ENCODE measurements around the gene GNAQ.
"Not testable (repeated sequence)": the region's sequence is repeated elsewhere in the genome, so short reads cannot be mapped to it uniquely, and the experiment has no call there.

Gene GNAQ

DNA sequence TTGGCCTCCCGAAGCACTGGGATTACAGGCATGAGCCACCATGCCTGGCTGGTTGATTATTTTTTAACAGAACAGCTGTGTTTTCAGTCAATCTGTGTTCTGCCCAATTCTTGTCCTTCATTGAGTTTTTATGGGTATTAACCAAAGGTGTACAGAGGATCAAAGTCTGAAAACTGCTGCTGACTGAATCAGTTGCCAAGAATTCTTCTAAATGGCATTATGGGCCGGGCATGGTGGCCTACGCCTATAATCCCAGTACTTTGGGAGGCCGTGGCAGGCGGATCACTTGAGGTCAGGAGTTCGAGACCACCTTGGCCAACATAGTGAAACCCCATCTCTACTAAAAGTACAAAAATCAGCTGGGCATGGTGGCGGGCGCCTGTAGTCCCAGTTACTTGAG, 150.0 kb downstream of the GNAQ start:
- not testable (repeated sequence) for DNase-seq (ENCODE audit: low read depth in 3 of 3, low spot score in 1 of 3)

DNA sequence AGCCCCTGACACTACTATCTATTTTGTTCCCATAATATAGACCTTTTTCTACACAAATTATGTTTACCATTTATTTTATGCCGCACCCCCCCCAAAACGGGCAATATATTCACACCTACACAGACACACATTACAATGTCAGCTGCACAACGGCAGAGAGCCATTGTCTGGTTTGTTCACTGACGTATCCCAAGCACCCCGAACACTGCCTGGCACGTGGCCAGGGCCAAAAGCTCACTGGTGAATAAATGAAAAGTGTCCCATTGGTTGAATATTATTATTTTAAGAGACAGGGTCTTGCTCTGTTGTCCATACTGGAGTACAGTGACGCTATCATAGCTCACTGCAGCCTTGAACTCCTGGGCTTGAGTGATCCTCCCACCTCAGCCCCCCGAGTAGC, 150.5 kb downstream of the GNAQ start:
- no peak for DNase-seq (ENCODE audit: low read depth in 3 of 3, low spot score in 1 of 3)

DNA sequence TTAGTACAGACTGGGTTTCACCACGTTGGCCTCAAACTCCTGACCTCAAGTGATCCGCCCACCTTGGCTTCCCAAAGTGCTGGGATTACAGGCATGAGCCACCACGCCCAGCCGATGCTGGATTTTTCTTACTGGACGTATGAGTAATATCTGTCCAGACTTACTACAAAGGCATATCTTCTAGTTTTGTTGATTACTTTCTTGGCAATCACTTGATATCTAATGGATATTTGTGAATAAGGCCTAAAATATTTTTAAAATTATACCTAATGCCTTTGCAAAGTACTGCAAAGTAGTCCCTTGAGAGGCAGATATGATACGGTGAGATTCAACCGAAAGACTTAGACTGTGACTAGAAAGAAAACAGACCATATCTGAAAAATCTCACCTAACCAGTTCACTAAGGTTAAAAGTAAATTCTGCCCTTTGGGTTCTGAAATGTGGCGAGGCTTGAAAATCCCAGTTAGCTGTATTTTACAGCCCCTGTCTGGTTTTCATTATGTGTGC, 152.1 kb downstream of the GNAQ start:
- no peak for DNase-seq (ENCODE audit: low read depth in 3 of 3, low spot score in 1 of 3)

DNA sequence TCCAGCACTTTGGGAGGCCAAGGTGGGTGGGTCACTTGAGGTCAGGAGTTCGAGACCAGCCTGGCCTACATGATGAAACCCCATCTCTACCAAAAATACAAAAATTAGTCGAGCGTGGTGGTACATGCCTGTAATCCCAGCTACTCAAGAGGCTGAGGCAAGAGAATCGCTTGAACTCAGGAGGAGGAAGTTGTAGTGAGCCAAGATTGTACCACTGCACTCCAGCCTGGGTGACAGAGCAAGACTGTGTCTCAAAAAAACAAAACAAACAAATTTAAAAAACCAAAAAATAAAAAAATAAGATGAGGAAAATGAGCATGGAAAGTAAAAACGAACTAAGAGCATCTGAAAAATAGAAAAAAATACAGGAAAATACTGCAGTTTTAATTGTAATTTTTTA, 152.8 kb downstream of the GNAQ start:
- DNase-seq (ENCODE audit: low read depth in 3 of 3, low spot score in 1 of 3) = not testable (repeated sequence)

DNA sequence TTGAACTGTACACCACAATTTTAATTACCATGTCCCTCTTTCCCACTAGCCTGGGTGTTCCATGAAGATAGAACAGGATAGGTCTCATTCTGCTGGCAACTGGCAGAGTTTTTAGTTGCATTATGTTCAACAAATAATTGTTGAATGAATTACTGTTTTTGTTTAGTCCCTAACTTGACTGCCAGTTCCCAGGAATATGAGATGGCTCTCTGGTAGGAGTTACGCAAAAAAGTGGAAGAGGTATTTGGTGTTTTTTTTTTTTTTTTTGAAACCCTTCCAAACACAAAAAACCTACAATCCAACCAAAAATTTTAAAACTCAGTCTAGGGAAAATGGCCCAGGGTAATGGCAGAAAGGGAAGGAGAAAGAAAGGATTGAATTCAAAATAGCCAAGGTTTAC, 153.6 kb downstream of the GNAQ start:
- DNase-seq (ENCODE audit: low read depth in 3 of 3, low spot score in 1 of 3) = no peak

DNA sequence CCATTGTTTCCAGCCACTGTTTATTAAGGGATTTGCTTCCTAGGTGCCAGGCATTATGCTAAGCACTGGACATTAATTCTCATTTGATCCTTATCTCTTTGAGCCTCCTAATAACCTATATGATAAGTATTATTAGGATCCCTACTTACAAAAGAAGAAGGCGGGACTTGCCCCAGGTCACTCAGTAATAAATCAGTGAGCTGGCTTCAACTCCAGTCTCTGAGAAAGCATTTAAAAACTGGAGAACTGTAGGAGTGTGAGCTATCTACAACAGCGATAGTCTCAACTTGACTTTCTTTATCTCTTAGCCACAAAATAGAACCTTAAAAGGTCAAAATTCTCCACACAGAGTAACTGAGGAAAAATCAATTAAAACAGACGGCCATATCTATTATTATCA, 155.0 kb downstream of the GNAQ start:
- DNase-seq (ENCODE audit: low read depth in 3 of 3, low spot score in 1 of 3) = no peak

DNA sequence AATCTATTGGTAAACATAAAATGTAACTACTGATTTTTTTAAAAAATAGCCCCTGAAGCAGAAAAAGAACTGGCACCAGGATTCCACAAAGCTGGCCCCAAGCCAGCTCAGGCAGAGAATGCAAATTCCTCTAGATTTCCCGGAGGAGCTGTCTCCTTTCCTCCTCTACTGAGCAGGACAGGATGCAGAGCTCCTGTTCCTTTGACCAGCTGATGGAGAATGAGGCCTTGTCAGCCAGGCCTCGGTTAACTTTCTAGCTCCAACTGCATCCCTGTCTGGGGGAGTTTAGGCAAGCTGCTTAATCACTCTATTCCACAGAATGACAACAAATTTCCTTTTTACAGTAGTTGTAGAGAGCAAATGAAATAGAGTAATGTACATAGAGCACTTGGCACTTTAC, 155.5 kb downstream of the GNAQ start:
- no peak for DNase-seq (ENCODE audit: low read depth in 3 of 3, low spot score in 1 of 3)

DNA sequence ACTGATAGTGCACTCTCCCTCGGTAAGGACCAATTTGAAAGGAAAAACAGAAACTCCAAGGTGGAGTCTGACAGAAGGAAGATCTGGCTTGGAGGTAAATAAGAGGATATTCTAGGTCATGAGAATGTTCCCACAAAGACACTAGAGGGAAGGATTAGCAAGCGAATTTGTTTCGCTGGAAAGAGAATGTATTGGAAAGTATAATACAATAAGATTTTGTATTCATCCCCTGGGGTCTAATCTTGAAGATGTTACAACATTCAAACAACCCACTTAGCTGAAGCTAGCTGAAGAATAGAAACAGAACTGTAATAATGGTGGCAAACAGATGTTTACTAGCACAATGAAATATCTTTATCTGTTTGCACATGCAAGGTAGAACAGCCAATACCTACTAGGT, 158.7 kb downstream of the GNAQ start:
- DNase-seq (ENCODE audit: low read depth in 3 of 3, low spot score in 1 of 3) = no peak

DNA sequence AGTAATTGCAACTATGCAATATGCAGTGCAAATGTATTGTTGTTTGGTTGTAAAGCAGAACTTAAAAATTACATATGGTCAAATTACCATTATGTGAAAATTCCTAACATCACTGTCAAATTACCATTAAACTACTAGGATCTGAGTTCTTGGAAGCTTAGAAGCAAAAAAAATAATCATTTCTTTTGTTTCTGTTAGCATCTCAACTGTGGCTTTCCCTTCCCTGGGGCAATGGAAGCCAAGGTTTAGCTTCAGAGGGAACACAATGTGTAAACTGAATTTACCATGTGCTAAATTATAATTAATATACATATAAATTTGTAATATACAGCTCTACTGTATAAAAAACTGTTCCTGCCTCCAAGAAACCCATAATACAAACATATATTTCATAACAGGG, 159.4 kb downstream of the GNAQ start:
- DNase-seq (ENCODE audit: low read depth in 3 of 3, low spot score in 1 of 3) = no peak

DNA sequence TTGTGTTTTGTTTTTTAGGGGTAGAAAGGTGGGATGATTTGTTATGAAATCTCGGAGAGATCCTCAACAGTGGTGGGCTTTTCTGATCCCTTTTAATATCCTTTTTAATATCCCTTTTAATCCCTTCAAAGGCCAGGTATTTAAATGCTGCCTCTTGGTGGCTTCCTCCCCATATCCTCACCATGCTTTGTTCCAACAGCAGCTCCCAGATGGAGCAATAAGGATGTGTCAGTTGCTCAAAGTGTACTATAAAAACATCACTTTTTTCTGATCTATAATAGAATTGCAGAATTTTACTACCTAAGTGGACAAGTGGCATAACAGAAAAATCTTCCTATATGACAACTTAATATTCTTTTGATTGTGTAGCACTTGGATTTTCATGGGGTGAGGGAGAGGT, 160.1 kb downstream of the GNAQ start:
- DNase-seq (ENCODE audit: low read depth in 3 of 3, low spot score in 1 of 3) = no peak

DNA sequence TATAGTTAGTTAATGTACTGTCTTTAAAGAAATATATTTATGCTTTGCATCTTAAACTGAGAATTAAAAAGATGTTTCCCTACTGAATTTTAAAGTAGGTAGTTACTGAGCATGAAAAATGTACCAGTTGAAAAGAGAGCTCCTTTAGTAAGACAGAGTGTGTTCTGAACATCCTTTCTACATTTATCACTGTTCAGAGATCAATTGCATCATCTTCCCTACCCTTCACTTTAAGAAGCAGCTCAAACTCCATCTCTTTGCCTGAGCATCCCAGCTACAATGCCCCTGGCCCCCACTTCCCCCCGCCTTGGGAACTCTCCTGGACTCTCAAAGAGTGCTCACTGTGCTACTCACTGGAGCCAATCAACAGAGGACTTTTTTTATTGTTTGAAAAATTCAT, 164.7 kb downstream of the GNAQ start:
- no peak for DNase-seq (ENCODE audit: low read depth in 3 of 3, low spot score in 1 of 3)

DNA sequence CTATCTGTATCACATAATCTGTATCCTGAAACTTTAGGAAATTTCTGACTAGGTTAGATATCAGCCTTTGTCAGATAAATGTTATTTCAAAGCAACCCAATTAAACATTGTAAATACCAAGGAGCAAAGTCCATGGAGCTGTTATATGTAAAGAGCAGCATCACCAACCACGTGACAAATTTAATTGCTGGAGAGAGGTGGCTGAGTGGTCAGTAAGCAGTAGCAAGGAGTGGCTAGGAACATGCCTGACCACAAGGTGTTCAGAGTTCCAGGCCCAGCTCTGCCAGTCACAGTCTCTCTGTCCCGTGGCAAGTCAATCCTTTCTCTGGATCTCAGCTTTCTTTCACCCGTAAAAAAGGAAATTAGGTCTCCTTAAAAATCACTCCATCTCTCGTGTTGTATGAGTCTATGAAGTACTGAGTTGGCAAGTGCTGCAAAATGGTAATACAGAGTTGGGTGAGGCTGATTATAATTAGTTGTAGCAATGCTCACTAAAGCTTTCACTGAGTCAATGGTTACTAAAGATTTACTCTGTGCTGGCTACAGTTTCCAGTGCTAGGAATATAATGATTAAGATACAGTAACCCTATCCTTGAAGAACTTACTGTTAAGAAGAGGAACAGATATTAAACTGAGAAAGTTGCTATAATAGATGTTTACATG, 166.1 kb downstream of the GNAQ start:
- no peak for DNase-seq (ENCODE audit: low read depth in 3 of 3, low spot score in 1 of 3)

DNA sequence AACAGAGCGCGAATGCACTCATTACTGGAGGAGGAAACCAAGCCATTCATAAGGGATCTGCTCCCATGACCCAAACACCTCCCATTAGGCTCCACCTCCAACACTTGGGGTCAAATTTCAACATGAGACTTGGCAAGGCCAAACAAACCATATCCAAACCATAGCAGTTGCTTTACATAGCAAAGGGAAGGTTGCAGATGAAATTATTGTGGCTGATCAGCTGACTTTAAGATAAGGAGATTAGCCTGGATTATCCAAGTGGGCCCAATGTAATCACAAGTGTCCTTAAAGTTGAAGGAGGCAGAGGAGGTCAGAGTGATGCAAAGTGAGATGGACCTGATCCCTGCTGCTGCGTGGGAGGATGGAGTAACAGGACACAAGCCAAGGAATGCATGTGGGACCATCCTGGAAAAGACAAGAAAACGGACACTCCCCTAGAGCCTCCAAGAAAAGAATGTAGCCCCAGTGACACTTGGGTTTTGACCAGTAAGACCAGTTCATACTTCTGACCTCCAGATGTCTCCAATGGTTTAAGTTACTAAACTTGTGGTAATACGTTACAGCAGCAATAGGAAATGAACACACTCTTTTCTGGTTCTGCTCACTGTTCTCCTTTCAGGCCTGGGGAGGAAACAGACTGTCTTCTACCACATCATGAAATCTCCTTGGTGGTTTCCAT, 167.3 kb downstream of the GNAQ start:
- DNase-seq (ENCODE audit: low read depth in 3 of 3, low spot score in 1 of 3) = no peak

DNA sequence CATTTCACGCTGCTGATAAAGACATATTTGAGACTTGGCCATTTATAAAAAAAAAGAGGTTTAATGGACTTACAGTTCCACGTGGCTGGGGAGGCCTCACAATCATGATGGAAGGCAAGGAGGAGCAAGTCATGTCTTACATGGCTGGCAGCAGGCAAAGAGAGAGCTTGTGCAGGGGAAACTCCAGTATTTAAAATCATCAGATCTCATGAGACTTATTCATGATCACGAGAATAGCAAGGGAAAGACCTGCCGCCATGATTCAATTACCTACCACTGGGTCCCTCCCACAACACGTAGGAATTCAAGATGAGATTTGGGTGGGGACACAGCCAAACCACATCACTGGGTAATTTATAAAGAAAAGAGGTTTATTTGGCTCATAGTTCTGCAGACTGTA, 168.0 kb downstream of the GNAQ start:
- not testable (repeated sequence) for DNase-seq (ENCODE audit: low read depth in 3 of 3, low spot score in 1 of 3)

DNA sequence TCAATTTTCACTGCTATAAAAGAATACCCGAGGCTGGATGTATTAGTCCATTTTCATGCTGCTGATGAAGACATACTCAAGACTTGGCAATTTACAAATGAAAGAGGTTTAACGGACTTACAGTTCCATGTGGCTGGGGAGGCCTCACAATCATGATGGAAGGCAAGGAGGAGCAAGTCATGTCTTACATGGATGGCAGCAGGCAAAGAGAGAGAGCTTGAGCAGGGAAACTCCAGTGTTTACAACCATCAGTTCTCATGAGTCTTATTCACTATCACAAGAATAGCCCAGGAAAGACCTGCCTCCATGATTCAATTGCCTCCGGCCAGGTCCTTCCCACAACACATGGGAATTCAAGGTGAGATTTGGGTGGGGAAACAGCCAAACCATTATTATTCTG, 170.7 kb downstream of the GNAQ start:
- DNase-seq (ENCODE audit: low read depth in 3 of 3, low spot score in 1 of 3) = not testable (repeated sequence)

DNA sequence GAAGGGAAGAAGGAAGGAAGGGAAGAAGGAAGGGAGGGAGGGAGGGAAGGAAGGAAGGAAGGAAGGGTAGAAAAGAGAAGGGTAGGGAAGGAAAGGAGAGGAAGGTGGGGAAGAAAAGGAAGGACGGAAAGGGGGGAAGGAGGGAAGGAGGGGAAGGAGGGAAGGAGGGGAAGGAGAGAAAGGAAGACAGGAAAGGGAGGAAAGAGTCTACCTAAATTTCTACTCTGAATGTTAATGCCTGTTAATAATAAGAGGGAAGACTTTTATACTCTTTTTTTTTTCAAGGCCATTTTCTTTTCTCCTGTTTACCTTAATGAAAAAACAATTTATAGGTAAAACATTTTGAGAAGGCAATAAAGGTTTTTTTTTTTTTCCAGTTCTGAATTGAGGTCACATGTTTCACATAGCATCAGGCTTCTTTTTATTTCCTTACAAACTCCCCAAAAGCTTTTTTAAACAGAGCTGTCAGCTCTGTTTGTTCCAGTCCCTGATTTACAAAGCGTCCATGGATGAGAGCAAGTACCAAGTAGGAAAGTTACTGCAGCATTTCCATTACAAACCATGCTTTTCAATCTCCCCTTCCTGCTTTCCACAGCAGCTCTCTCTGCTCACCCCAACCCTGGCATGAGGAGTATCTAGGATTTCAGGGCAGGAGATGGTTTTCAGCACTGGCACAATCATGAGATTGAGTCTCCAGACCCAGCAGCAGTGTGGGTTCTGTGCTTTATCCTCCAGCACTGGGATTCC, 173.9 kb downstream of the GNAQ start:
- no peak for DNase-seq (ENCODE audit: low read depth in 3 of 3, low spot score in 1 of 3)

DNA sequence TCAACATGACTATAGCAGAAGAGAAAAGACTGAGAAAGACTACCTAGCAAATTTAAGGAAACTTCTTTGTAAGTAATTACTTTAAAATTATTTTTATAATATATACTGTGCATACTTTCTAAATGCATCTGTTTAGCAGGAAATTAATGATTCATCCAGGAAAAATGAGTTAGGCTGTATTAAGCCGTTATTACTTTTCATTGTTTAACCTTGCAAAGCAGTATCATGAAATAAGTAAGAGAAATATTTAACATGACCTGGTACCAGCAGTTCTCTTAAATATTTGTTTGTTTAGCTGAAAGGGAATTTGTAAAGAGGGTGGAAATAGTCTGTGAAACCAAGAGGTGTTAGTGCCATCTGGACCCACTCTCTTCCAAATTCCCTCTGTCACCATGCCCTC, 175.0 kb downstream of the GNAQ start:
- no peak for DNase-seq (ENCODE audit: low read depth in 3 of 3, low spot score in 1 of 3)

DNA sequence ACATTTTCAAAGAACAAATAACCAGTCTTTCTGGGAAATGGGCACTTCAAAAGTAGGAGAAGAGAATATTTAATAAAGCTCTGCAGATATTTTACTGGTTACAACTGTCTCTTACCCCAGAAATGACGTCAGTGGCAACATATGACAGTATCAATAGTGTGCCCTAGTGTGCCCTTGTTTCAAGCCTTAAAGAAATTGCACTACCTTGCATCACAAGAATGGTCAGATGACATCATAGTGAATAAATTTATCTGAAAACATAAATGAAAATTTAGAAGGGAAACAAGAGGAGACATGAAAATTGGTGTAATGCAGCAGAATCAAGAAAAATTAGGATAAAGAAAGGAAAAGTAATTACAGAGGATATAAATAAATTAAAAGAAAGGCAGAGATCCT, 176.7 kb downstream of the GNAQ start:
- DNase-seq (ENCODE audit: low read depth in 3 of 3, low spot score in 1 of 3) = no peak

DNA sequence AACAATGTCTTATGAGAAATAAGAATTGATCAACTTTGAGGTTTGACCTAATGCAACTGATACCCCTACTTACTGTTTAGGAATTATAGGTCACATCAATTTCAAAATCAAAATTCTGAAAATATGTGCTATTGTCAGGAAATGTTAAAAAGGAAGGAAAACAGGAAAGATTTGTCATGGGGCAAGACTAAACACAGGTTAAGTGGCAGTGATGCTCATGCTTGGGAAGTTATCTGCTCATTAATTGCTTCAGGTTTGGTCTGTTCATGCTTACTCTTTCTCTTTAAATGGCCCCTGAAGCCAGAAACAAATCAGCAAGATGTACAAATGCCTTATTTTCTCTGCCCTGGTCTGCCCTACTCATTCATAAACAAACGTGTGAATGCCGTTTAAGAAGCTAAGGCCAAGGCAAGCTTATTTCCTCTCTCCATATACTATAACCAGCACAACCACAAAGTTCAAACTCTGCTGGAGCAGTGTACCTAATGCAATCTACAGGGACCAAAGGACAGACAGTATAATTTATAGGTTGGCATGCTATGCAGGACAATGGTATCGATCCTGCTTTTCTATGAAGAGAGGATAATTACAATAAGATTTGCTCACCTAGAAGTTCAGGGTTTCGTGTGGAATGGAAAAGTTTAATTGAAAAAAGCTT, 177.2 kb downstream of the GNAQ start:
- no peak for DNase-seq (ENCODE audit: low read depth in 3 of 3, low spot score in 1 of 3)

DNA sequence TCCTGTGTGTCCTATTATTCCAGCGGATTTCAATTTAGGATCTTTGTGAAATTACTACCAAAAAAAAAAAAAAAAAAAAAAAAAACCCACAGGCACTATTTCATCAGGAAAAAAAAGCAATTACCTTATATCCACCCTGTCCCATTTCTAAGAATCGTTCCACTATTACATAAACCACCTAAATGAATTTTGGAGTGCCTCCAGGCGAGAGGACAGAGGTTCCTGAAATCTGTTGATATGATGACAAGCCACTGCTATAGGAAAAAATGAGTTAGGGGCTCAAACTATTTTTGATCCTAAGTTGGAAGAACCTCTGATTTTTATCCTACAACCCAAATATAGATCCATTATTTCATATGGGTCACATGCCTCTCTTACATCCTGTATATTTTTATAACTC, 177.9 kb downstream of the GNAQ start:
- no peak for DNase-seq (ENCODE audit: low read depth in 3 of 3, low spot score in 1 of 3)

DNA sequence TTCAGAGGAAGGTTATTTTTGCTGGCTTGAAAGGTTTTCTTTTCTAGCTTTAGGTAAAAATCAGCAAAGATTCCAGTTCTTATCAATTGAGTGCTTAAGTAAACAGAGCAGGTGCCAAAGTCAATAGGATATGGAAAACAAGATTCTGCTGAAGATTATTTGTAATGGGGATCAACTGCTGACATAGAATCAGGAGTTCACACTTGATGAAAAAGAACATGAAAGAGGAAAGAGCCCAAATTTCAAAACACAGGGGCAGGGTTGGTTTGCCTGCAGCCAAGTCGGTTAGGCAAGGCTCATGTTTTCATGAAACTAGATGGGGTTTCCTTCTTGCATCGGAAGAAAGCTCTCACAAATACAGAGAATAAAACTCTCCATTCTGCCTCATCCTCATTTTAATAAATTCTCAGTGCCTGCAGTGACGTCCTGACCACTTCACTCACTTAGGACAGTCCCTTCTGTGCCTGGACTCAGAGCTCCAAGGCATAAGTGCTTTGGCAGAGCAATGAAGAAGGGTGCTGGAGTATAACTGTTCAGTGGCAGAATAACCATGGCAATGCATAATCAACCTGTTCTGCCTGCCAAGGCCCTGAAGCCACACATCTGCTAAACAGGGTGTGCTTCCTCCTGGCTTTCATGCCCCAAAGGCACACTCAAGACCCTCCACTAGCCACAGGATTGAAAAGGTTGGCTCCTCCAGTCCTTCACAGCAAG, 179.6 kb downstream of the GNAQ start:
- DNase-seq (ENCODE audit: low read depth in 3 of 3, low spot score in 1 of 3) = no peak

All from stimulated activated CD4-positive, alpha-beta T cell treated with anti-CD3 and anti-CD28 coated beads, TNF-alpha, amount 100 ng/mL, for 1 hour (primary cell).